ENCODE data around the gene FGD3. TPM values are rescaled to one million over a fixed set of nuclear protein-coding genes. Genes with fewer than 3 reads are reported as not detected.

FGD3 gene
- total and polyA plus RNA-seq, 9 of the 15 experiments (the other 6 are each of a cell fraction or from before 2014, with no cell fraction given) = 0.07 to 1.3 (median 0.29) TPM

GRCh38 chr9:93028448-93029006, 81.2 kb downstream of the FGD3 start (continued):
- TF ChIP-seq ETV1 (tag; conservative IDR thresholded peaks at IDR 0.05; ENCODE audit: low read depth) (peak; percentile 60), RB1 (IDR thresholded peaks at IDR 0.05; ENCODE audit: low read depth) (no peak)
- TF ChIP-seq, protein P1, sequence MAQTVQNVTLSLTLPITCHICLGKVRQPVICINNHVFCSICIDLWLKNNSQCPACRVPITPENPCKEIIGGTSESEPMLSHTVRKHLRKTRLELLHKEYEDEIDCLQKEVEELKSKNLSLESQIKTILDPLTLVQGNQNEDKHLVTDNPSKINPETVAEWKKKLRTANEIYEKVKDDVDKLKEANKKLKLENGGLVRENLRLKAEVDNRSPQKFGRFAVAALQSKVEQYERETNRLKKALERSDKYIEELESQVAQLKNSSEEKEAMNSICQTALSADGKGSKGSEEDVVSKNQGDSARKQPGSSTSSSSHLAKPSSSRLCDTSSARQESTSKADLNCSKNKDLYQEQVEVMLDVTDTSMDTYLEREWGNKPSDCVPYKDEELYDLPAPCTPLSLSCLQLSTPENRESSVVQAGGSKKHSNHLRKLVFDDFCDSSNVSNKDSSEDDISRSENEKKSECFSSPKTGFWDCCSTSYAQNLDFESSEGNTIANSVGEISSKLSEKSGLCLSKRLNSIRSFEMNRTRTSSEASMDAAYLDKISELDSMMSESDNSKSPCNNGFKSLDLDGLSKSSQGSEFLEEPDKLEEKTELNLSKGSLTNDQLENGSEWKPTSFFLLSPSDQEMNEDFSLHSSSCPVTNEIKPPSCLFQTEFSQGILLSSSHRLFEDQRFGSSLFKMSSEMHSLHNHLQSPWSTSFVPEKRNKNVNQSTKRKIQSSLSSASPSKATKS (CRISPR knock-in tag; IDR thresholded peaks at IDR 0.05) = no peak

DNA sequence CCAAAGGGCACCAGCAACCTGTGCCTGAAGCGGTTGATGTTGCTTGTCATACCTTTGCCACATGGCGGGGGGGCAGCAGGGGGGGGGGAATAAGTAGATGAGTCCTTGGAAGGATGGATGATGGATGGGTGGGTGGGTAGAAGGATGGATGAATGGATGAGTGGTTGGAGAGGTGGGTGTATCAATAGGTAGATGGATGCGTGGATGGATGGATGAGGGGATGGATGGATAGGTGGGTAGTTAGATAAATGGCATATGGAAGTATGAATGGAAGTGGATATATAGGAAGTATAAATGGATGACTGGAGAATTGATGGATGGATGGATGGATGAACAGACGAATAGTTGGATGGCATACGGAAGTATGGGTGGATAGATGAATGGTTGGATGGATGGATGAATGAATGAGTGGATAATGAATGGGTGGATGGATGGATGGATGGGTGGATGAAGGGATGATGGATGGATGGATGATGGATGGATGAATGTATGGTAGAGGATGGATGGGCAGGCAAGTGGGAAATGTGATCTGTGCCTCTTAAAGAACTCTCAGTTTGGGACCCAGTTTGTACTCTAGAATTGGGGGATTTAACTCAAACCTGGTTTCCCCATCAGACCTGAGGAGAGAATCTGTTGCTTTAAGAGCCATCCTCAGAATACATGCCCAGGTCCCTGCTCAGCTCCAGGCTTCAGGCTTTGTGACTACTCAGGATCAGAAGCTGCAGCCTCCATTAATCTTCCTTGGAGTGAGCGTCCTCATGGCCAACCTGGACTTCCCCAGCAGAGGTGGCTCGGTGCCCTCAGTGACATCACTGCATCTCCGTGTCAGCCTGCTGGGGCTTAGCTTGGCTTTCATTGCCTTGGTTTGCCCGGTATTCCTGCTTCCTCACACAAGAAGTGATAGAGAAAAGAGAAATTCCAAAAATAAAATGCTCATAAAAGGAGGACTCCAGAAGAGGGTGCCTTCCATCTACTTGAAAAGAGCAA, 83.6 kb downstream of the FGD3 start:
- FAIRE-seq (no peak), DNase-seq (ENCODE audit: extremely low read depth in 1 of 4, low spot score in 3 of 4) (no peak), ATAC-seq (no peak)
- Histone ChIP-seq H3K79me2 (ENCODE audit: control insufficient read depth, insufficient read depth, low read length) (no peaks in the 10 kb centered on the region), H3K9me3 (replicated peaks; ENCODE audit: control insufficient read depth, insufficient read depth, low read depth, low read length) (no peaks in the 10 kb centered on the region), H2AFZ (ENCODE audit: low read depth, low read length) (no peak overlapping the region), H3K27ac (ENCODE audit: extremely low read depth, low read depth, low read length) (no peak overlapping the region), H3K27me3 (ENCODE audit: control insufficient read depth in 2 of 2, insufficient read depth in 2 of 2, low read length in 2 of 2) (peaks cover 20 to 67% of the 10 kb centered on the region in 2 experiments; a peak in 4 of 5 replicates), H3K36me3 (ENCODE audit: control insufficient read depth, insufficient read depth, low read length) (no peaks in the 10 kb centered on the region), H4K20me1 (replicated peaks; ENCODE audit: control insufficient read depth, insufficient read depth, low read length) (no peaks in the 10 kb centered on the region), H3K4me1 (replicated peaks in 1 of 2; ENCODE audit: control insufficient read depth in 2 of 2, insufficient read depth in 2 of 2, low read length in 2 of 2) (peaks cover 0 to 21% of the 10 kb centered on the region in 2 experiments; a peak in 2 of 5 replicates), H3K9ac (ENCODE audit: insufficient read depth in 1 of 2, low read depth in 2 of 2, low read length in 2 of 2) (no peak overlapping the region), H3K4me3 (no peak overlapping the region), H3K9me1 (ENCODE audit: control insufficient read depth, insufficient read depth, low read length) (peaks cover 6% of the 10 kb centered on the region), H3K4me2 (ENCODE audit: insufficient read depth, low read length) (no peak overlapping the region)
- BruUV-seq (replicated peaks) = no TSS peak
- ChIA-PET CTCF (ENCODE audit: low intra/inter-chr PET ratio) (no interaction called here), POLR2A (no interaction called here)
- intact Hi-C loops (cut with micrococcal nuclease) = no loop called here
- 4% methylated on average over 9 of the region's 9 CpGs for WGBS (ENCODE audit: insufficient coverage, low coverage, missing lambda C conversion rate)
- in situ Hi-C loops (cut with MboI) = no loop called here
- TF ChIP-seq CBX5 (IDR thresholded peaks at IDR 0.05; ENCODE audit: borderline replicate concordance, low read depth) (no peak), STAT5A (IDR thresholded peaks at IDR 0.05; ENCODE audit: borderline replicate concordance, low read length) (no peak), HDGF (IDR thresholded peaks at IDR 0.05) (no peak), FOXA3 (CRISPR knock-in tag; conservative IDR thresholded peaks at IDR 0.05 in 1 of 2, IDR thresholded peaks at IDR 0.05 in 1 of 2) (no peak), NR1H2 (CRISPR knock-in tag; IDR thresholded peaks at IDR 0.05) (no peak), ZNF785 (CRISPR knock-in tag; IDR thresholded peaks at IDR 0.05) (no peak), RBM39 (optimal IDR thresholded peaks at IDR 0.05; ENCODE audit: low read depth, low read length) (no peak)
- TF ChIP-seq, protein P2, sequence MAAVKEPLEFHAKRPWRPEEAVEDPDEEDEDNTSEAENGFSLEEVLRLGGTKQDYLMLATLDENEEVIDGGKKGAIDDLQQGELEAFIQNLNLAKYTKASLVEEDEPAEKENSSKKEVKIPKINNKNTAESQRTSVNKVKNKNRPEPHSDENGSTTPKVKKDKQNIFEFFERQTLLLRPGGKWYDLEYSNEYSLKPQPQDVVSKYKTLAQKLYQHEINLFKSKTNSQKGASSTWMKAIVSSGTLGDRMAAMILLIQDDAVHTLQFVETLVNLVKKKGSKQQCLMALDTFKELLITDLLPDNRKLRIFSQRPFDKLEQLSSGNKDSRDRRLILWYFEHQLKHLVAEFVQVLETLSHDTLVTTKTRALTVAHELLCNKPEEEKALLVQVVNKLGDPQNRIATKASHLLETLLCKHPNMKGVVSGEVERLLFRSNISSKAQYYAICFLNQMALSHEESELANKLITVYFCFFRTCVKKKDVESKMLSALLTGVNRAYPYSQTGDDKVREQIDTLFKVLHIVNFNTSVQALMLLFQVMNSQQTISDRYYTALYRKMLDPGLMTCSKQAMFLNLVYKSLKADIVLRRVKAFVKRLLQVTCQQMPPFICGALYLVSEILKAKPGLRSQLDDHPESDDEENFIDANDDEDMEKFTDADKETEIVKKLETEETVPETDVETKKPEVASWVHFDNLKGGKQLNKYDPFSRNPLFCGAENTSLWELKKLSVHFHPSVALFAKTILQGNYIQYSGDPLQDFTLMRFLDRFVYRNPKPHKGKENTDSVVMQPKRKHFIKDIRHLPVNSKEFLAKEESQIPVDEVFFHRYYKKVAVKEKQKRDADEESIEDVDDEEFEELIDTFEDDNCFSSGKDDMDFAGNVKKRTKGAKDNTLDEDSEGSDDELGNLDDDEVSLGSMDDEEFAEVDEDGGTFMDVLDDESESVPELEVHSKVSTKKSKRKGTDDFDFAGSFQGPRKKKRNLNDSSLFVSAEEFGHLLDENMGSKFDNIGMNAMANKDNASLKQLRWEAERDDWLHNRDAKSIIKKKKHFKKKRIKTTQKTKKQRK (IDR thresholded peaks at IDR 0.05; ENCODE audit: borderline replicate concordance, low read depth, low read length) = no peak

Data from K562 (cell line).